Gastrocnemius medialis (tissue), 4 donors: Measurements from ENCODE around the gene HIVEP1. TPM values are rescaled to one million over a fixed set of nuclear protein-coding genes. Genes with fewer than 3 reads are reported as not detected.

Experiments used
- ATAC-seq, 2 donors: fragments of 150-250 bp; one replicate each; pipeline ENCODE4 v1.9.1; 2016
- DNase-seq, 2 donors: peaks; one replicate each; pipeline ENCODE4 v3.0.0-alpha.2; 2019
- H3K27ac ChIP-seq, 4 donors: fragments of 200-600 bp; sonication (generic); 1 replicate in 1 of 4; 2 replicates in 3 of 4; pipeline ENCODE4 v1.5.1; 2016 to 2018; ENCODE audit warnings: mild to moderate bottlenecking in 2 of 4, moderate library complexity in 1 of 4
- H3K27me3 ChIP-seq, 3 donors: fragments of 200-600 bp; sonication (generic) in 2 of 3; 1 replicate in 1 of 3; 2 replicates in 2 of 3; pipeline versions ENCODE4 v1.5.1 to v1.6.0; 2016 to 2019; ENCODE audit warnings: mild to moderate bottlenecking in 1 of 3, moderate library complexity in 1 of 3
- H3K36me3 ChIP-seq, 2 donors: fragments of 200-600 bp; sonication (generic) in 1 of 2; one replicate each; pipeline ENCODE4 v1.5.1; 2017 to 2018
- H3K4me1 ChIP-seq, 2 donors: fragments of 200-600 bp; sonication (generic) in 1 of 2; one replicate each; pipeline ENCODE4 v1.5.1; 2016 to 2017; ENCODE audit warnings: mild to moderate bottlenecking in 2 of 2
- H3K4me3 ChIP-seq, 4 donors: fragments of 200-600 bp; sonication (generic) in 3 of 4; 1 replicate in 1 of 4; 2 replicates in 3 of 4; pipeline ENCODE4 v1.5.1; 2016 to 2019; ENCODE audit warnings: mild to moderate bottlenecking in 2 of 4
- H3K9me3 ChIP-seq, 3 donors: fragments of 200-600 bp; sonication (generic) in 2 of 3; 1 replicate in 1 of 3; 2 replicates in 2 of 3; pipeline ENCODE4 v1.5.1; 2016 to 2019
- CTCF ChIP-seq, 5 experiments: fragments of 450-650 bp in 3 of 5; fragments of 200-600 bp in 2 of 5; sonication (generic) in 2 of 5; IDR thresholded peaks in 4 of 5; conservative IDR thresholded peaks in 1 of 5; 1 replicate in 4 of 5; 2 replicates in 1 of 5; pipeline ENCODE4 v1.5.1; 2016 to 2019; ENCODE audit warnings: antibody characterized with exemption in 5 of 5, mild to moderate bottlenecking in 3 of 5, moderate library complexity in 3 of 5
- POLR2A ChIP-seq, 2 donors: fragments of 450-650 bp; IDR thresholded peaks; one replicate each; pipeline ENCODE4 v1.6.1; 2017; ENCODE audit warnings: antibody characterized with exemption in 2 of 2, mild to moderate bottlenecking in 2 of 2, moderate library complexity in 2 of 2
- in situ Hi-C, 4 donors: fragments of 200-750 bp; cut with MboI; loops; one replicate each; pipeline versions ENCODE4 v1.15.0 to v1.8.0; 2017; ENCODE audit warnings: low sequenced_read_pairs in 4 of 4
- intact Hi-C: fragments of 100-400 bp; cut with DNase I; formaldehyde crosslinking; loops from one replicate; pipeline ENCODE4 v1.15.1; 2023; ENCODE audit warnings: low total_unique reads
- total RNA-seq, 4 donors: library from RNA; depleted of rRNA; stranded (reverse); fragments of >200 nt; gene quantifications; one replicate each; pipeline versions ENCODE4 v1.1.0 to v1.2.3, GENCODE V29; 2016

The HIVEP1 gene
- total RNA-seq, 4 donors from 2014 or later = 8.3 to 13.5 (median 10.5) TPM

GRCh38 chr6:12114055-12114503 lies 102.0 kb downstream of the HIVEP1 start:
- Histone ChIP-seq H3K4me1 (no peaks in the 10 kb centered on the region), H3K27me3 (no peaks in the 10 kb centered on the region), H3K4me3 (no peak overlapping the region), H3K27ac (no peak overlapping the region), H3K9me3 (no peaks in the 10 kb centered on the region), H3K36me3 (peaks cover 0 to 2% of the 10 kb centered on the region in 2 donors)
- no peak for ATAC-seq
- in situ Hi-C loops = no loop called here
- TF ChIP-seq POLR2A (IDR thresholded peaks at IDR 0.05) (no peak), CTCF (IDR thresholded peaks at IDR 0.05 in 4 of 5, conservative IDR thresholded peaks at IDR 0.05 in 1 of 5) (no peak)
- no peak for DNase-seq
- intact Hi-C loops = no loop called here

GRCh38 chr6:12115001-12115400 lies 102.9 kb downstream of the HIVEP1 start:
- Histone ChIP-seq H3K4me1 (no peaks in the 10 kb centered on the region), H3K27ac (no peak overlapping the region), H3K4me3 (no peak overlapping the region), H3K36me3 (peaks cover 0 to 3% of the 10 kb centered on the region in 2 donors), H3K27me3 (no peaks in the 10 kb centered on the region), H3K9me3 (no peaks in the 10 kb centered on the region)
- intact Hi-C loops = no loop called here
- in situ Hi-C loops = no loop called here
- ATAC-seq (no peak), DNase-seq (no peak)
- TF ChIP-seq POLR2A (IDR thresholded peaks at IDR 0.05) = no peak
- TF ChIP-seq CTCF (IDR thresholded peaks at IDR 0.05 in 4 of 5, conservative IDR thresholded peaks at IDR 0.05 in 1 of 5) = no peak

GRCh38 chr6:12115492-12115891 lies 103.4 kb downstream of the HIVEP1 start:
- ATAC-seq (no peak), DNase-seq (no peak)
- Histone ChIP-seq H3K4me3 (no peak overlapping the region), H3K4me1 (no peaks in the 10 kb centered on the region), H3K36me3 (peaks cover 0 to 8% of the 10 kb centered on the region in 2 donors), H3K9me3 (no peaks in the 10 kb centered on the region), H3K27me3 (no peaks in the 10 kb centered on the region), H3K27ac (no peak overlapping the region)
- in situ Hi-C loops = no loop called here
- intact Hi-C loops = no loop called here
- TF ChIP-seq POLR2A (IDR thresholded peaks at IDR 0.05) (no peak), CTCF (IDR thresholded peaks at IDR 0.05 in 4 of 5, conservative IDR thresholded peaks at IDR 0.05 in 1 of 5) (no peak)

GRCh38 chr6:12116264-12116800 lies 104.2 kb downstream of the HIVEP1 start:
- Histone ChIP-seq H3K4me3 (no peak overlapping the region), H3K4me1 (no peaks in the 10 kb centered on the region), H3K36me3 (peaks cover 0 to 16% of the 10 kb centered on the region in 2 donors), H3K27me3 (no peaks in the 10 kb centered on the region), H3K9me3 (no peaks in the 10 kb centered on the region), H3K27ac (no peak overlapping the region)
- TF ChIP-seq CTCF (IDR thresholded peaks at IDR 0.05 in 4 of 5, conservative IDR thresholded peaks at IDR 0.05 in 1 of 5) (no peak), POLR2A (IDR thresholded peaks at IDR 0.05) (no peak)
- no peak for DNase-seq
- ATAC-seq = no peak
- in situ Hi-C loops = no loop called here
- intact Hi-C loops = no loop called here

- ATAC-seq (no peak), DNase-seq (no peak)
- intact Hi-C loops (no loop called here), in situ Hi-C loops (no loop called here)
- TF ChIP-seq CTCF (IDR thresholded peaks at IDR 0.05 in 4 of 5, conservative IDR thresholded peaks at IDR 0.05 in 1 of 5) = no peak
- no peak for TF ChIP-seq POLR2A (IDR thresholded peaks at IDR 0.05)
- no peaks in the 10 kb centered on the region for H3K9me3 ChIP-seq
- H3K36me3 ChIP-seq = peaks cover 0 to 21% of the 10 kb centered on the region in 2 donors
- no peaks in the 10 kb centered on the region for H3K27me3 ChIP-seq
- H3K27ac ChIP-seq = no peak overlapping the region
- no peak overlapping the region for H3K4me3 ChIP-seq
- H3K4me1 ChIP-seq = no peaks in the 10 kb centered on the region
Measured at GRCh38 chr6:12116978-12117377, 104.9 kb downstream of the HIVEP1 start.
